NCI-H2196 (cell line): ENCODE data around the gene ACOT7.

Experiments
- DNase-seq: peaks from one replicate; lab custom pipeline; 2025; ENCODE audit not compliant: unreplicated experiment; lab: John Stamatoyannopoulos, UW

Gene ACOT7

DNA sequence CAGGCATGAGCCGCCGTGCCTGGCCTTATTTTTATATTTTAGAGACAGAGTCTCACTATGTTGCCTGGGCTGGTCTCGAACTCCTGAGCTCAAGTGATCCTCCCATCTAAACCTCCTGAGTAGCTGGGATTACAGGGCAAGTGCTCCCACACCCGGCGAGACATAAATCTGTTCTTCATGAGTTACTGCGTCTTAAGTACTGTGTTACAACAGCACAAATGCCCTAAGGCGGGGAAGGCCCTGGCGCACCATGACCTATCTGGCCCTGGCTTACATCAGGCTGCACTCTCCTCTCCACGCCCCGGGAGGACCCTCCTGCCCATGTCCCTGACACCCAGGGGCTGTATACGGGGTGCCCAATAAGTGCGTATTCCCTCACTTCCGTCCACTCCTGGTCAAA, 136.9 kb downstream of the ACOT7 start:
- no peak for DNase-seq

DNA sequence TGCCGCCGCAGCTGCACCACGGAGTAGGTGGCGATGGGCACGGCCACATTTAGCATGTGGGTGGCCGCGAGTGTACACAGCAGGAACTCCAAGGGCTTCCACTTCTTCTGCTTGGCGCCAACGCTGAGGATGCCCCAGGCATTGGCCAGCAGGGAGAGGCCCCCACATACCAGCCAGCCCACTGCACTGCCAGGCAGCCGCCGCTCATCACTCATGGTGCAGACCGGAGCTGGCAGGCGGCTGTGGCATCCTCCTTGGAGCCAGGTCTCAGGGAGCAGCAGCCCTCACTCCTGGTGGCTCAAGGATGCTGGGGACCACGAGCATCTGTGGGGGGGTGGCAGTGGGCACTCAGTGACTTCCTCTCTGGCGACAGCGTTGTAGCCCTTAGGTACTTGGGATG, 138.9 kb downstream of the ACOT7 start:
- no peak for DNase-seq

DNA sequence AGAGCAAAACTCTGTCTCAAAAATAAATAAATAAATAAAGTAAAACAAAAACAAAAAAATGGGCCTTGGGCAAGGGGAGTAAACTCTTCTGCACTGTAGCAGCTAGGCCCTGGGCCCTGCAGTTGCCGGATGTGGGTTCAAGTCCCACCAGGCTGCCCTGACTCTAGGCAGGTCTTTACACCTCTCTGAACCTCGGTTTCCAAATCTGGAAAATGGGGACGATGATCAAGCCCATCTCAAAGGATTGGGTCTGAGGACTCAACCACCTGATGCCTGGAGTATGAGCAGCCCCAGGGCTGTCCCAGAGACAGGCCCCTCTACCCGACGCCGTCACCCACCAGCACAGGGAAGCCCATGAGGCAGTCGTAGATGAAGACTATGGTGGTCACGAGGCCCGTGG, 140.2 kb downstream of the ACOT7 start:
- DNase-seq: no peak

DNA sequence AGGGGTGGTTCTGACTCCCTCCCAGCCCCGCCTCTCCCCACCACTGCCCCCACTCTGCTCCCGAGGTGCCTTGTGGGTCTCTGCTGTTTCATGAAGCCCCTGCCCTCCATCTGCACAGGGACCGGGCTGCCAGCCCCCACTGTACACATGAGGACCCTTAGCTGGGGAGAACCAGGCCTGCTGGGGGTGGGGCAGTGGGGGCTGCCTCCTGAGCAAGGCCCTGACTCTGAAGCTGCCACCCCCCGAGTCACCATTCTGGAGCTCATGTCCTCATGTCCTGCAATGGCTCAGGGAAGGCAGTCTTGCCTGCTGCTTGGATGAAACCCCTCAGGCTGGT, 141.2 kb downstream of the ACOT7 start:
- DNase-seq: no peak

DNA sequence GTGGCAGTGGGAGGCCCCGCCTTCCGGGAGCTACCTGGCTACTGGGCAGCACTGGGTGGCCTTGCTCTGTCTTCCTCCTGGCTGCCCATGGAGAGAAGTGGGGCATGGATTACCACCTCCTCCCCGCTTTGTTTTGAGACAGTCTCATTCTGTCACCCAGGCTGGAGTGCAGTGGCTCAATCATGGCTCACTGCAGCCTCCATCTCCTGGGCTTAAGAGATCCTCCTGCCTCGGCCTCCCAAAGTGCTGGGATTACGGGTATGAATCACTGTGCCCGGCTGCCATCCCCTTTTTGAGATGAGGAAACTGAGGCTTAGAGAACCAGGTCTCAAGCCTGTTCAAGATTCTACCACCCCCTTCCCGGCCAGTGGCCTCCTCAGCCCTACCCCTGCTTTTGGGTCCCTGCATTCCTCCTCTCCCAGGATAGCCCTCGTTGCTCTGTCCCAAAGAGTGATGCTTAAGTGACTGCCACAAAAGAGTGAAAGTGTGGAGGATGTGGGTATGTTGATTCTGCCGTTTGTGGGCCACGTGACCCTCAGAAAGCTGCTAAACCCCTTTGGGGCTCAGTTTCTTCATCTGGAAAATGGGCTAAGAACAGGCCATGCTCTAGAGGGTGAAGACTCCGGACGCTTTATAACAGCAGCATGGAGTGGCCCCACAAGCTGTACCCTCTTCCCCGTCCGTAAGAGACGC, 141.7 kb downstream of the ACOT7 start:
- DNase-seq: no peak

DNA sequence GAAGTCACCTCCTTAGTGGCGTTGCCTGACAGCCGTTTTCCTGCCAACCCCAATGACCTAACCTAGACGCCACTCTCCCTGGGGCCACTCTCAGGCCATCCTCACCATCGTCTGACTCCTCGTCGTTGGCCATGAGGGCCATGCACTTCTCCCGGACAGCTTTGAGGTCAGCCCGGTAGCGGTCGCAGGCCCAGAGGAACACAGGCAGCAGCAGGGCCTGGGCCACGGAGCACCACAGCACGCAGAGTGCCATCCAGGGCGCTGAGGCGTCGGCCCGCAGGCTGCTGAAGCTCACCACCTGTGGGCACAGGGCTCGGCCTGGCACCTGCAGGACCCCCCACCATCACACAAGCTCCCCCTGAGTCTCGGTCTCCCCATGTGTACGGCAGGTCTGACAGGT, 142.3 kb downstream of the ACOT7 start:
- no peak for DNase-seq

DNA sequence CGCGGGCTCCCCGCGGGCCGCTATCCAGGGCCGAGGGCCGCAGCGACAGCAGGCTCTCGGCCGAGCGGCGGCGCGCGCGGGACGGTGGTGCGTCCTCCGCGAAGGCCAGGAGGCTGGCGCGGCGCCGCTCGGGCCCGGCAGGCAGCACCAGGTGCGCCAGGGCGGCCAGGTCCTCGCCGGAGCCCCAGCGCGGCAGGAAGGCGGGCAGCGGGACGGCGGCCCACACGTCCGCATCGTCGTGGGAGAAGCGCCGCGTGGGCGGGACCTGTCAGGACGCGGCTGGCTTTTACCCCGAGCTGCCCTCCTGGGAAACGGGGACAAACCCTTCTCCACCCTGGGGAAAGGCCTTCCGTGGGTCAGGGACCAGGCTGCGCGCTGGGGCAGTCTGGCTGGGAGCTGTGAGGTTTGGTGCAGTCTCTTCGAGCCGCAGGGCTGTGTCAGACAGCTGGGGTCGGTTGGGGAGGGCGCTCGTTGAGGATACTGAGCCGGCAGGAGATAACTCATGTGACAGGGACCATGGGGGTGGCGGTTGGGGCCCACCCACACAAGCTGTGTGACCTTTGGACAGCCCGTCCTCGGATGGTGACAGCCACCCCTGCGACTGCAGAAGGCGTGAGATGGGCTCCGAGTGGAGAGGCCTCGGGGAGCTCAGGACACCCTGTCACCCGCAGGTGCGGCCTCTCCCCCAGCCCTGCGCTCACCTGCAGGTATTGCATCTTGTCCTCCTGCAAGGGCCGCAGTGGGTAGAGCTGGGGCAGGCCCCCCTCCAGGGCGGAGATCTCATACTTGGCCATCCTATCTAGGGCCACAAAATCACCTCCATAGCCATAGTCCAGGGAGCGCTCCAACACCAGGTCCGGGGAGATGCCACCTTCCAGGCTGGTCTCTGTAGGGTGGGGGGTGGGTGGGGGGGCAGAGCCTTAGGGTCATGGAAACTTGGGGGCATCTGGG, 143.6 kb downstream of the ACOT7 start:
- peak; percentile 21 for DNase-seq

DNA sequence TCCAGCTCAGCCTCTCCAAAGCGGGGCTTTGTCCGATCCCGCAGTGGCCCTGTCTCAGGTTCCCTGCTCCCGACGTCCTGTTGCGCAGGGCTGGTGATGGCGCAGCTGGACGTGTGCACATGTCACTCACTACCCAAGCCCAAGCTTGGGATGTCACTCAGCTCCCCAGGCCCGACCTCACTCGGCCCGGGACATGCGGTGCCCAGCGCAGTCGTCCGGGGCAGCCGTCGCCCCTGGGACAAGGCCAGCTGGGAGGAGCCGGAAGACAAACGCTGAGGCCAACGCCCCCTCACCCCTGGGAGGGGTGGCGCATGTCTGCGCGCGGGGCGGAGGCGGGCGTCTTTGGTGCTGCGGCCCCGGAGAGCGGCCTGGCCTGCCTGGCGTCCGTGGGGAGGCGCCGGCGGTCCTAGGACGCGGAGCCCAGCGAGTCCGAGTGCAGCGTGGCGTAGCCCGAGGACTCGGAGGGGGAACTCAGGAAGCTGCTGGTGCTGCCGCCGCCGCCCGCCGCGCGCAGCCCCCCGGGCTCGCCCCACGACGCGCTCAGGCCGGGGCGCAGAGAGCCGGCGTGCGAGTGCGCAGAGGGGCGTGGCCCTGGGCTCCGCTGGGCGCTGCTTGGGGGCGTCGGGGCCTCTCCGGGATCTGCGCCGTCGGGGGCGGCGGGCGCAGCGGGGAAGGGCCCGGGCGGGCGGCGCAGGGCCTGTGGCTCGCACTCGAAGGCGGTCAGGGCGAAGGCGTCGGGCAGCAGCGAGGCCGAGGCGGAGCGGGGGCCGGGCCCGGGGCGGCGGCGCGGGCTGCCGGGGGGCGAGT, 144.4 kb downstream of the ACOT7 start:
- peak; percentile 25 for DNase-seq

DNA sequence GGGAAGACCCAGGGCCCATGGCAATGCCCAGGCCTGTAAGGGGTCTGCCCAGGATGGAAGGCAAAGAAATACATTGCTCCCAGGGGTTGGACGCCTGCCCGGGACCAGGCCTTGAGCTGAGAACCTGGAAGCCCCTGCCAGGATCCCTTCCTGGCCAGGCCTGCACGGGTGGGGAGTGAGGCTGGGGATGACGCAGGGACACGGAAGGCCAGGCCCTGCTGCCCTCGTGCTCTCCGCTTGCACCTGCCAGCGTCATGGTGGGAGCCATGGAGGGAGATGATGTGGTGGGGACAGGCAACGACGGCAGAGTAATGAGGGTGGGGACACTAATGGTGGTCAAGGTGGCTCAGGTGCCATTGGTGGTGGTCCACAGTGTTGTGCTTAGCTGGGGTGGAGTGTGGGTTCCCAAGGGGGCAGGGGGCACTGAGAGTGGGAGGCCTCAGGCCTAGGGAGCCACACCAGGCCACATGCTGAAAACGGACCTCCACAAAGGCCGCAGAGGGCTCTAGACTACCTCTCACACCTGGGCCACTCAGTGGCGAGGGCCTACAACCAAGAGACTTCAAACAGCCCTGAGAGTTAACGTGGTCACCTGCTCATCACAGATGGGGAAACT, 145.3 kb downstream of the ACOT7 start:
- DNase-seq: no peak

DNA sequence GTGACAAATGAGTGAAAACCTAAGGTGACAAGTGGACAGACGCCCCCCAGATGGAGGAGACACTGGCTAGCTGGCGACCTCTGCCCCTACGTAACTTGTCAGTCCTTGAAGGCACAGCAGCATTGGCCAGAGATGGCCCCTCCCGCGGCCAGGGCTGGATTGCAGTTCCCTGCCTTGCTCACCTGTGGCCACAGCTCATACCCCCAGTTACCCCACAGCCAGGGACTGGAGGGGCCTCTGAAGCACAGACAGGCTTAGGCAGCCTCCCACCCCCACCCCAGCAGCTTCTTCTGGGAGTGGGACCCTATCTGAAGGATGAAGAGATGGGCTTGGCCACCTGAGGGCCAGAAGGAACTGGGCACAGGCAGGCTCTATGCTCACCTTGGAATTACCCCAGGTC, 145.9 kb downstream of the ACOT7 start:
- no peak for DNase-seq

DNA sequence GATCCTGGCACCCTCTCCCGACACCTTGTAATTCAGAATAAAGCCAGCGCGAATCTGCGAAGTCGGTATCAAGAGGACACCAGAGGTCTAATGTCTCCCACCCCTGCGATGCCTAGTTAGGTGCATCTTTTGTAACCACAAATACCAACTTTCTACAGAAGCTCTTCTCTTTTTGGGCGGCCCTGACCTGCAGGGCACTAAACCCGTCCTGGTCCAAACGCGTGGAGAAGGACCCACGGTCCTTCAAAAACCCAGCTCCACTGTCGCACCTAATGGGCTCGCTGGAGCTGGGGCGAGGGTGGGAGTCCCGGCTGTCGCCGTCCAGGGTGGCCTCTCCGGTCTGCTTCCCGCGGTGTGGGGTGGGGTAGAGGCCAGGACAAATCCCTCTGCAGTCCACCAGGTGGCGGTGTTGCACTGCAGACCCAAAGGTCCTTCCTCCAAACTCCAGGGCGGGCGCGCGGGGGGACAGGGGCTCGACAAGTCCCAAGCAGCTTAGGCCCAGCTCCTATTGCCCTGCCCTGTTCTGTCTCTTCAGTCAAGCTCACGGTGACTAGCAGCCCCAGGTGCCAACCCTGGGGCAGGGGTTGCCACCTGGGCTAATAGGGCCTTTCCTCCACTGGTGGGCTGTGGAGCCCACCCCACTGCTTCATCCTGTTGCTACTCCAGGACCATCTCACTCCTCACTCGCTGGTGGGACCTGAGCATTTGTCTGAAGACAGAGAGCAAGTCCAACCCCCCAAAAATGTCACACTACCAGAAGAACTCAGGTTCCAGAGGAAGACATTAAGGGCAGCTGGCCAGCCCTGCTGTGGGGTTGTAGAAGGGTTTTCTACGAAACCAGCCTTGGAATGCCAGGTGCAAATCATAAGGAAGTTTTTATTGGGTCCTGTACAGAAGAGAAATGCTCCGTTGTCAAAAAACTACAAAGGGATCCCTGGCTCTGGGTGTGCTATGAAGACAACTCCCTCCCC, 146.8 kb downstream of the ACOT7 start:
- DNase-seq: peak; percentile 86

DNA sequence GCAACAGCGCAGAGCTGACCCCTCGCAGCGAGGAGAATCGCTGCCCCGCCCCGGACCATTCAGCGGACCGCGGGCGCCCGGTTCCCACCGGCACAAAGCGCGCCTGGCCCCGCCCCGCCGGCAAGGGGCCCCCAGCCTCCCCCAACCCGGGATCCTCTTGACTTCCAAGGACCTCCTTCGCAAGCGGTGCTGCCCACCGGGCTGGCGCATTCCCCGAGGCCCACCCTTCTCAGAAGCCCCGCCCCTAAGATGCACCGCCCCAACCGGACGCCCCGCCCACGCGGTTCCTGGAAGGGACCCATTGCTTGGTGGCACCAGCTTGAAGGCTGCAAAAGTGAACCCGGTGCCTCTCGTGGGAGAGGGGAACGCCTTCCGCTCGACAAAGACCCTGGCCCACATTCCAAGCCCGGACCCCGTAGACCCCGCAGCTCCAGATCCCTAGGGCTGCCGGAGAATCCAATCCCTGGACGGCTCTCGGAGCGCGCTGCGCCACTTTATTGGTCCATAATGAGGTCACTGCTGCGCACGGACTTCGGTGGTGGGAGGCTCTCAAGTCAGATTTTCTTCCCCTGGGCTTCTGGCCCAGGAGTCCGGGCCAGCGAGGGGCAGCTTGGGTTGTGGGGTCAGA, 147.6 kb downstream of the ACOT7 start:
- DNase-seq: peak; percentile 88

DNA sequence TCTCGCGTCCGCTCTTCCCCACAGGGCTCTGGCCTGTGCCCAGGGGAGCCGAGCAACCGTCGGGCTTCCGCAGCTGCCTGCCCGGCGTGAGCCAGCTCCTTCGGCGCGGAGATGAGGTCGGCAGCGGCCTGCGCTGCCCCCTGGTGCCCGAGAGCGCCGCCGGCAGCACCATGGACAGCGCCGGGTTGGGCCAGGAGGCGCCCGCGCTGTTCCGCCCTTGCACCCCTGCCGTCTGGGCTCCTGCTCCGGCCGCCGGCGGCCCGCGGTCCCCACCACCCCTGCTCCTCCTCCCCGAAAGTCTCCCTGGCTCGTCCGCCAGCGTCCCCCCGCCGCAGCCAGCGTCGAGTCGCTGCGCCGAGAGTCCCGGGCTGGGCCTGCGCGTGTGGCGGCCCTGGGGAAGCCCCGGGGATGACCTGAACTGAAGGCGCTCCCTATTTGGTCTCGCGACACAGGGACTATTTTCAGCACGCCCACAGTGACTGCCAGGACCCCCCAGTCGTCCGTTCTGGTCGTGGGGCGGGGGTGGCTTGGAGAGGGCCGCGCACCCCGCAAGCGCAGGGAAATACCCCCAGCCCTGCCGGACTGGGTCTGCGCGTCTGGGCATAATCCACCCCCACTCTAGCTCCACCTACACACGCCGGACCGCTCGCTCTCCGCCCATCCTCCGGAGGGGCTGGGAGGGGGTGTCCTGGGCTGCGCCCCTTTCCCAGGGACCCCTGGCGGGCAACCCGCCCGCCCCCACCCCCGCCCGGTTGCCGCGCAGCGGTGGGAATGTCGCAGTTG, 148.3 kb downstream of the ACOT7 start:
- peak; percentile 94 for DNase-seq

DNA sequence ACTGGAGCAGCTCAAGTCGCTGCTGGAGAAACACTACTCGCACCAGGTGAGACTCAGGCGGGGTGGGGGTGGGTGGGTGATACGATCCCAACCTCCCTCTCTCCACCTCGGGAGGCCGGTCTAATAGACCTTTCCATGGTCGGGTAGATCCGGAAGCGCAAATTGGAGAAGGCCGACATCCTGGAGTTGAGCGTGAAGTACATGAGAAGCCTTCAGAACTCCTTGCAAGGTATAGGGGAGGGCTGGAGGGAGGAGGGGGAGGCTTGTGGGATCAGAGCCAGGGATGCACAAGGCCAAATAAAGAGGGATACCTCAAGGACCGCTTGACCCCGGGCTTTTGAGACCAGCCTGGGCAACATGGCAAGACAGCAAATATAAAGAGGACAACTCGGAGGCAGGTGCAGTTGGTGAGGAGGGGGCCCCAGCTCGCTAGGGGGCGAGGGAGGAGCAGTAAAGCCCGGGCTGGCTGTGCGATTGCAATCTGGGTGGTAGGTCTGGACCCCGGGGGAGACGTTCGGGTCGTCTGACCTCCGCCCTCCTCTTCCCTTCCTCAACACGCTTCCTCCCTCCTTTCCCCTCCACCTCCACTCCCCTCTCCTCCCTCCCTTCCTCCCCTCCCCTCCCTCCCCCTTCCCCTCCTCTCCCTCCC, 149.0 kb downstream of the ACOT7 start:
- no peak for DNase-seq

DNA sequence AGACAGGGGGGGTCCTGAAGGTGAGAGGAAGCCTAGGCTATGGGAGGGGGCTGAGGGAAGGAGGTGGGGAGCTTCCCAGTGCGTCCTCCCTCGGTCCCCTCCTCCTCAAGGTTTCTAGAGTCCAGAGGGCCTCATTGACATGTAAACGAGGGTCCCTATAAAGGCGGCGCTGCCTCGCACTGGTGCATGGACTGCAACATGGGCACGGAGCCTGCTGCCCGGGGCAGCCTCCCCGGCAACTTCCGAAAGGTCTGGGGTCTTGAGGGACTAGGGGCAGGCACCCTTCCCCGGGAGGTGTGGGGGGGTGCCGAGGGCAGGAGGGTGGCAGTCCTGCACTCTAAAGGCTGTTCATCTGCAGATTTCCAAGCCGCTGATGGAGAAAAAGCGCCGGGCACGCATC, 149.6 kb downstream of the ACOT7 start, which contains the start of gene HES3:
Gene HES3 (plus strand): TSS at position 187 of the 400 bp plus-strand sequence. CDS start 187 bp downstream, at position 374.
- DNase-seq: no peak

DNA sequence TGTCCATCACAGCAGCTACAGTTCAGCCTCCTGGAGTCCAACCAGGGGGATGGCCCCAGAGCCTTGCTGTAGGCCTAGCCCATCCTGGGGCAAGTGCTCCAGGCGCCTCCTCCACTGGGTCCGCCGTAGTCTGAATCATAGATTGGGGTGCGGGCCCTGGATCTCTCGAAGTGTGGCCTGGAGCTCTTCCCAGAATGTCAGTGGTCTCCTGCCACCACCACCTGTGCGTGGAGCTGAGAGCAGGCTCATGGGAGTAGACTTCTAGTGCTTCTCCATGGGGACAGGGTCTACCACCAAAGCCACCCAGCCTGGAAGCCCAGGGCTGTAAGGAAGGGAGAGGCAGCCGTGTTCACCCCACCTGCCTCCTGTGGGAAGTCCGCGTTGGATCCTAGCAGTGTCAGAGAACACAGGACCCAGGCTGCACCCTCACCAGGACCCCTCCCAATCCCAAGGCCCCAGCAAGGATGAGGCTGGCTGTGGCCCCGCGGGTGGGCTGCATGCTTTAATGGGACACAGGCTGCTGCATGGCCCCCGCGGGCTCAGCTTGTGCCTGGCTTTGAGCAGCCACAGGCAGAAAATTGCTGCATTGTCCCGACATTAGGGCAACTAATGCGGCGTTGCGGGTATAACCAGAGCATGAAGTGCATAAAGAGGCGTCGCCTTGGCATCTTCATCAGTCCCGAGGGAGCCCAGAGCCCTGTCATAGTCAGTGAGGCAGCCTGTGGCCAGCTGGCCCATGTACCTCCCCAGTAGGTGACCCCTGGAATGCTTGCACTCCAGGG, 150.3 kb downstream of the ACOT7 start:
- no peak for DNase-seq
